ENCODE data around the gene NME9.

Gene NME9

DNA sequence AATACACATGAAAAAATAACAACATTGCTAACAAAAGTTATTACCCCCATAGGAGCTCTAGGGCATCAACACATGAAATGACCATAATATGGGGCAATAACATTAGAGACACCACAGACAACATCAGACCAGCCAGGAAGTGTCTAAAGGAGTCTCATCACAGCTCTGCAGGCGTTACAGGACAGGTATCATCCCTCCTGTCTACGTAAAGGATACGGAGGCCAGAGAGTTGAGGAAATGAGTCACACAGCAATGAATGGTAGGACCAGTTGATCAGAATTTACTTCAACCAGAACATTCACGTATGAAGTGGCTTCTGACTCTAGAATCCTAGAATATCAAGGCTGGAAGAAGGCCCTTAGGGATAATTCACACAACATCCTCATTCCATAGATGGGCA is 1.8 kb downstream of the NME9 start:
- Histone ChIP-seq H3K4me3 (ENCODE audit: low read length) (no peak overlapping the region), H3K9me3 (ENCODE audit: control insufficient read depth, low read depth, low read length) (no peaks in the 10 kb centered on the region), H3K4me1 (ENCODE audit: control insufficient read depth, low read depth, low read length) (peaks cover 8% of the 10 kb centered on the region), H3K27ac (ENCODE audit: low read length) (no peak overlapping the region), H3K36me3 (ENCODE audit: control insufficient read depth, low read depth, low read length) (no peaks in the 10 kb centered on the region), H3K9ac (ENCODE audit: low read length) (no peak overlapping the region), H3K27me3 (ENCODE audit: control insufficient read depth, insufficient read depth, low read length) (peaks cover 5% of the 10 kb centered on the region)

DNA sequence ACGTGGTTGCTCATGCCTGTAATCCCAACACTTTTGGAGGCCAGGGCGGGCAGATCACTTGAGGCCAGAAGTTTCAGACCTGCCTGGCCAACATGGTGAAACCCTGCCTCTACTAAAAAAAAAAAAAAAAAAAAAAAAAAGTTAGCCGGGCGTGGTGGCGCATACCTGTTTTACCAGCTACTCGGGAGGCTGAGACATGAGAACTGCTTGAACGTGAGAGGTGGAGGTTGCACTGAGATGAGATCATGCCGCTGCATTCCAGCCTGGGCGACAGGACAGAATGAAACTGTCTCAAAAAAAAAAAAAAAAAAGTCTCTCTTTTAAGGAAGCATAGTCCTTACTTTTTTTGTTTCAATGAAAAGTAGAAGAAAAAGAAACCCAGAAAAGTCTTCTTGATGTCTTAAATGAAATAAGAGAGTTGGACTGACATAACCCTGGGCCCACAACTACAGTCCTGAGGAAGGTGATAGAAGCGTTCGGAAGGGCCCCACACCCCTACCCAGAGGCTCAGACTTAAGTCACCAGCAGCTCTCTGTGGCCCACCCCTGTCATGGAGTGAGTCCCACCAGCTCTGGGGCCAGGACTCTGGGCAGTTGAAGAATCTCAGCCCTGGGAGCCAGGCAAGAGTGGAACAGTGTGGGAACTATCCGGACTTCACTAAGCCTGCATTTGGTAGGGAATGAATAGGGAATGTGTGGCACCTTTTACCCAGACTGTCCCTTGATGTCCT is 2.6 kb downstream of the NME9 start:
- Histone ChIP-seq H3K4me1 (ENCODE audit: control insufficient read depth, low read depth, low read length) (peaks cover 9% of the 10 kb centered on the region), H3K9ac (ENCODE audit: low read length) (no peak overlapping the region), H3K9me3 (ENCODE audit: control insufficient read depth, low read depth, low read length) (no peaks in the 10 kb centered on the region), H3K4me3 (ENCODE audit: low read length) (no peak overlapping the region), H3K36me3 (ENCODE audit: control insufficient read depth, low read depth, low read length) (no peaks in the 10 kb centered on the region), H3K27ac (ENCODE audit: low read length) (no peak overlapping the region), H3K27me3 (ENCODE audit: control insufficient read depth, insufficient read depth, low read length) (peaks cover 5% of the 10 kb centered on the region)

DNA sequence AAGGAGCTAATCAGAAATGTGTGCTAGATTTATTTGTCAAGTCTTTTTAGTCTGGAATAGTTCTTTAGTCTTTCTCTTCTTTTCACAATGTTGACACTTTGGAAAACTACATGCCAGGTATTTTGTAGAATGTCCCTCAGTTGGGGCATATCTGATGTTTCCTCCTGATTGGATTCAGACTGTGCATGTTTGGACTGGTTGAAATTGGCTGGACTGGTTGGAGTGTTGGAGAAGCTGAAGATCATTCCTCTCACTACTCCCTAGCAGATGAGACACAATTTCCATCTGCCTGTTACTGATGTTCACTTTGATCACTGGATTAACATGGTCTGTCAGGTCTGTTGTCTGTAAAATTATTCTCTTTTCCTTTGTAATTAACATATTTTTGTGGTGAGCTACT is 3.7 kb downstream of the NME9 start:
- no peak overlapping the region for H3K27ac ChIP-seq (ENCODE audit: low read length)
- H3K27me3 ChIP-seq (ENCODE audit: control insufficient read depth, insufficient read depth, low read length) = peaks cover 5% of the 10 kb centered on the region
- no peaks in the 10 kb centered on the region for H3K9me3 ChIP-seq (ENCODE audit: control insufficient read depth, low read depth, low read length)
- H3K4me3 ChIP-seq (ENCODE audit: low read length) = no peak overlapping the region
- H3K4me1 ChIP-seq (ENCODE audit: control insufficient read depth, low read depth, low read length) = peaks cover 15% of the 10 kb centered on the region
- no peaks in the 10 kb centered on the region for H3K36me3 ChIP-seq (ENCODE audit: control insufficient read depth, low read depth, low read length)
- H3K9ac ChIP-seq (ENCODE audit: low read length) = no peak overlapping the region

DNA sequence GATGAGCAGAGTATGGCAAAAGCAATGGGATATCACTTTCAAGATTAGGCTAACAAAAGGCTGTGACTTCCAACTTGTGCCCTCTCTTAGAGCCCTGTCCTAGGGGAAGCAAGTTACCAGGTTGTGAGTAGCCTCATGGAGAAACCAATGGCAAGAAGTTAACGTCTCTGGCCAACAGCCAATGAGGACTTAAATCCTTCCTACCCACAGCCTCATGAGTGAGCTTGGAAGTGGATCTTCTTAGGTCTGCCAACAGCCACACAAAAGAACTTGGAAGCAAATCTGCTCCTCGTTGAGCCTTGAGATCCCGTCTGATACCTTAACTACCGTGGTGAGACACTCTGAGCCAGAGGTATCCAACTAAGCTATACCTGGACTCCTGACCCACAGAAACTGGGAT is 5.7 kb downstream of the NME9 start:
- Histone ChIP-seq H3K27me3 (ENCODE audit: control insufficient read depth, insufficient read depth, low read length) (peaks cover 5% of the 10 kb centered on the region), H3K4me1 (ENCODE audit: control insufficient read depth, low read depth, low read length) (peaks cover 13% of the 10 kb centered on the region), H3K4me3 (ENCODE audit: low read length) (no peak overlapping the region), H3K9ac (ENCODE audit: low read length) (no peak overlapping the region), H3K9me3 (ENCODE audit: control insufficient read depth, low read depth, low read length) (no peaks in the 10 kb centered on the region), H3K36me3 (ENCODE audit: control insufficient read depth, low read depth, low read length) (no peaks in the 10 kb centered on the region), H3K27ac (ENCODE audit: low read length) (no peak overlapping the region)

DNA sequence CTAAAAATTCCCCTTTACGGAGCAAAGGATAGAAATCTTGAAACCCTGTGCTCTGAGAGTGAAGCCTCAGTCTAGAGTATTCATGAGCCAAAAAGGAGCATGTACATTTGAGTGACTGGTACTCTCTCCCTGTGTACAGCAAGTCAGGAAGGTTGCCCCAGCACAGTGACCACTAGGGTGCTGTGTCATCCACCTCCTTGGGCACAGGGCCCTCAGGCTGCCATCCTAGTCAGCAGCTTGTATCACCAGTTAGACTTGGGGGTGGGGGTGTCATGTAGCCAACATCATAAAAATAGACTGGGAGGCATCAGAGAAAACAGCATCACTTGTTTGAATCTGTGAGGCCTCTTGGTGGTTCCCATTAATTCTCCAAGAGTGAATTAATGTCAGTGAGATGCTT is 12.0 kb downstream of the NME9 start:
- Histone ChIP-seq H3K9me3 (ENCODE audit: control insufficient read depth, low read depth, low read length) (no peaks in the 10 kb centered on the region), H3K4me3 (ENCODE audit: low read length) (no peak overlapping the region), H3K4me1 (ENCODE audit: control insufficient read depth, low read depth, low read length) (peaks cover 7% of the 10 kb centered on the region), H3K9ac (ENCODE audit: low read length) (no peak overlapping the region), H3K27ac (ENCODE audit: low read length) (no peak overlapping the region), H3K36me3 (ENCODE audit: control insufficient read depth, low read depth, low read length) (no peaks in the 10 kb centered on the region), H3K27me3 (ENCODE audit: control insufficient read depth, insufficient read depth, low read length) (no peaks in the 10 kb centered on the region)

DNA sequence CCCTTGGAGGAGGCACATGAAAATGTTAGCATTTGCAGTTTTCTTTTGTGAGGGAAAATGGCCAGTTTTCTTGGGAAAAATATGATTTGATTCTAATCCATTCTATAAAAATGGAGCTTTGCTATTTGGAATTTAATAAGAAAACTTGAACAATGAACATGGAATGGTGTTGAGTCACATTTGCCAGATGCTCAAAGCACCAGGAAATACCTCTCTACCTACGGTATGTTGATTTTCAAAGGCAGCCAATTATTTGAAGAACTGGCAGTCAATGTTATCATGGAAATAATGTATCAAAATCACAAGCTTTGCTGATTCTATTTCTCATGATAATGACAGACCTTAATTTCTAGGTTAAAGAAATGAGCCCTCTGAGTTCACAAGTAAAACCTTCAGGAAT is 14.9 kb downstream of the NME9 start:
- Histone ChIP-seq H3K36me3 (ENCODE audit: control insufficient read depth, low read depth, low read length) (no peaks in the 10 kb centered on the region), H3K4me1 (ENCODE audit: control insufficient read depth, low read depth, low read length) (no peaks in the 10 kb centered on the region), H3K27me3 (ENCODE audit: control insufficient read depth, insufficient read depth, low read length) (no peaks in the 10 kb centered on the region), H3K27ac (ENCODE audit: low read length) (no peak overlapping the region), H3K4me3 (ENCODE audit: low read length) (no peak overlapping the region), H3K9me3 (ENCODE audit: control insufficient read depth, low read depth, low read length) (no peaks in the 10 kb centered on the region), H3K9ac (ENCODE audit: low read length) (no peak overlapping the region)

DNA sequence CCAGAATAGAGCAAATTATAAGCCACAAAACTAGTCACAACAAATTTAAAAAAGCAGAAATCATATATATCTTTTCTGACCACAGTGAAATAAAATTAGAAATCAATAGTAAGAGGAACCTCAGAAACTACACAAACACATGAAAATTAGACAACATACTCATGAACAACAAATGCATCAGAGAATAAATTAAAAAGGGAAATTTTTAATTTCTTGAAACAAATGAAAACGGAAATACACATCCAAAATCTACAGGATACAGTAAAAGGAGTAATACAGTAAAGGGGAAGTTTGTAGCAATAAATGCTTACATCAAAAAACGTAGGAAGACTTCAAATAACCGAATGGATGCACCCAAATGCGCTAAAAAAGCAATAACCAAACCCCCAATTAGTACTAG is 19.2 kb downstream of the NME9 start:
- Histone ChIP-seq H3K27me3 (ENCODE audit: control insufficient read depth, insufficient read depth, low read length) (no peaks in the 10 kb centered on the region), H3K4me1 (ENCODE audit: control insufficient read depth, low read depth, low read length) (no peaks in the 10 kb centered on the region), H3K9me3 (ENCODE audit: control insufficient read depth, low read depth, low read length) (peaks cover 4% of the 10 kb centered on the region), H3K4me3 (ENCODE audit: low read length) (no peak overlapping the region), H3K36me3 (ENCODE audit: control insufficient read depth, low read depth, low read length) (no peaks in the 10 kb centered on the region), H3K27ac (ENCODE audit: low read length) (no peak overlapping the region), H3K9ac (ENCODE audit: low read length) (no peak overlapping the region)

DNA sequence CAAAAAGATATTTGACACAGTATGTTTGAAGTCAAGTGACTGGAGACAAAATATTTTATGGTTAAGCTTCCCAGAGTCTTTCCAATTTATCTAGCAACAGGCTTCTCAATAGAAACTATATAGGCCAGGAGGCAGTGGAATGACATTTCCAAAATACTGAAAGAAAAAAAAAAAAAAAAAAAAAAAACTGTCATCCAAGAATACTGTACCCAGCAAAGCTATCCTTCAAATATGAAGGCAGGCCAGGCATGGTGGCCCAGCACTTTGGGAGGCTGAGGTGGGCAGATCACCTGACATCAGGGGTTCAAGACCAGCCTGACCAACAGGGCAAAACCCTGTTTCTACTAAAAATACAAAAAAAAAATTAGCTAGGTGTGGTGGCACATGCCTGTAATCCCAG is 20.9 kb downstream of the NME9 start:
- H3K27ac ChIP-seq (ENCODE audit: low read length) = no peak overlapping the region
- H3K4me3 ChIP-seq (ENCODE audit: low read length) = no peak overlapping the region
- no peaks in the 10 kb centered on the region for H3K36me3 ChIP-seq (ENCODE audit: control insufficient read depth, low read depth, low read length)
- peaks cover 4% of the 10 kb centered on the region for H3K9me3 ChIP-seq (ENCODE audit: control insufficient read depth, low read depth, low read length)
- no peak overlapping the region for H3K9ac ChIP-seq (ENCODE audit: low read length)
- H3K4me1 ChIP-seq (ENCODE audit: control insufficient read depth, low read depth, low read length) = no peaks in the 10 kb centered on the region
- no peaks in the 10 kb centered on the region for H3K27me3 ChIP-seq (ENCODE audit: control insufficient read depth, insufficient read depth, low read length)

DNA sequence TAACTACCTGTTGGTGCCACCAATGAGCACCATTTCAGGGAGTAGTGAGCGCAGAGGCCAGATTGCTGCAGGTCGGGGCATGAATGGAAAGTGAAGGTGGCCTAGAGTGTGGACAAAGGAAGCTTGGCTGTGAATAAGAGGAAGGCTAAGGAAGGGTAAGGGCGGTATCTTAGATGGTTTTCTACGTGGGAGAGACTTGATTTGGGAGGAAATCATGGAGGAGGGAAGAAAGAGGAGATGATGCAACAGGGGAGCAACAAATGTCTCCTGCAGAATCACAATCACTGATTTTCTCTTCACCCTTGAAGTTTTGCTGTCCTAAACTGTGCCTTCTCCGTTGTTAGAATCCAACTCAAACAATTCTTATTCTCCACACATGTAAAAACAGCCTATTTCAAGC is 21.8 kb downstream of the NME9 start:
- Histone ChIP-seq H3K36me3 (ENCODE audit: control insufficient read depth, low read depth, low read length) (no peaks in the 10 kb centered on the region), H3K9me3 (ENCODE audit: control insufficient read depth, low read depth, low read length) (peaks cover 4% of the 10 kb centered on the region), H3K4me1 (ENCODE audit: control insufficient read depth, low read depth, low read length) (no peaks in the 10 kb centered on the region), H3K9ac (ENCODE audit: low read length) (no peak overlapping the region), H3K27me3 (ENCODE audit: control insufficient read depth, insufficient read depth, low read length) (no peaks in the 10 kb centered on the region), H3K27ac (ENCODE audit: low read length) (no peak overlapping the region), H3K4me3 (ENCODE audit: low read length) (no peak overlapping the region)

DNA sequence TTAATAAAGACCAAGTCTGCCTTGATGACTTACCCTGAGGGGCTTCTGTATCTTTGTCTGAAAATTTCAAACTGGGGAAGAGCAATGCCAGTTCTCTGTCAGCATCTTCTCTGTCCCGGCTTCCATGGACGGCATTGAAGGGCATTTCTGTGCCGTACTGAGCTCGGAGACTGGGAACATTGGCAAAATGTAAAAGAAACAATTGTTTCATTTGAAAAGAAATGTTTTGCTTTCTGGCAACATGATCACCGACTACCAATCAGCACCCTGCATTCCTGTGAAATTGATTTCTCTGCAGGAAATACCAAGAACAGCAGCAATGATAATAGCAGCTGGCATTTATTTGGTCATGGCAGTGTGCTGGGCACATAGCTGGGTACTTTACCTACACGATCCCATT is 26.2 kb downstream of the NME9 start:
- no peaks in the 10 kb centered on the region for H3K36me3 ChIP-seq (ENCODE audit: control insufficient read depth, low read depth, low read length)
- no peak overlapping the region for H3K9ac ChIP-seq (ENCODE audit: low read length)

DNA sequence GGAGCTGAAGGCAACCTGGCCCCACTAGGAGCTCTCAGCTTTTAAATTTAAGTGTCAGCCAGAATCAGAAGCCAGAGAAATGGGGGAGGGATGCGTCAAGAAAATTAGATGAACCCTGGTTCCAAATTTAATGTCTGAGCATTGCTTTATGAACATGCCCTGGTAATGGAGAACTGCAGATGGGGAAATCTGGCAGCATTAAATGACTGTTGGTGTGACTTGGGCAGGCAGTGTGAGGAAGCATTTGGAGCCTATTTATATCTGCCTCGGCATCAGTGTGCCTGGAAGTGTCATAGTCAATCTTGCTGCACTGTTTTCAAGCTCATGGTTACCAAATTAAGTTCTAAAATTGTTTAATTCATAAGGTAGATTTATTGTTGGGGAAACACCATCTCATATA is 29.0 kb downstream of the NME9 start:
- no peak overlapping the region for H3K4me3 ChIP-seq (ENCODE audit: low read length)
- H3K27me3 ChIP-seq (ENCODE audit: control insufficient read depth, insufficient read depth, low read length) = no peaks in the 10 kb centered on the region
- H3K27ac ChIP-seq (ENCODE audit: low read length) = no peak overlapping the region

More for the DNA sequence above, 26.2 kb downstream of the NME9 start:
- Histone ChIP-seq H3K9me3 (ENCODE audit: control insufficient read depth, low read depth, low read length) (peaks cover 3% of the 10 kb centered on the region), H3K27ac (ENCODE audit: low read length) (no peak overlapping the region), H3K4me1 (ENCODE audit: control insufficient read depth, low read depth, low read length) (no peaks in the 10 kb centered on the region), H3K4me3 (ENCODE audit: low read length) (no peak overlapping the region), H3K27me3 (ENCODE audit: control insufficient read depth, insufficient read depth, low read length) (no peaks in the 10 kb centered on the region)

DNA sequence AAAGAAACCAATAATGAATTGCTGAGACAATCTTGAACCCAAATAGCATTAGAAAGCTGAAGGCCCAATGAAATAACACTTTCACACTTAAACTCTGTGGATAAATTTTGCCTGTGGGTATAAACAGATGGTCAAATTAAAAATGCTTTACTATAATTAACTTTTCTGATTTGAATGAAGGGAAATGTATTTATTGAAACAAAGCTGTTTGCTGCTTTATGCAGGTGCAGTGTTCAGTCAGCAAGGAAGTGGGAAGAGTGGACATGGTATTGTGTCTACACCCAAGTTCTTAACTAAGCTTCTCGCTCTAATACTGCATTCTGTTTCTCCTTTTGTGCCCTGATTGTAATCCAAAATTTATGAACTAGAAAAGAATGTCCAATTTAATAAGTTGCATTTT is 31.8 kb downstream of the NME9 start:
- Histone ChIP-seq H3K9me3 (ENCODE audit: control insufficient read depth, low read depth, low read length) (no peaks in the 10 kb centered on the region), H3K4me3 (ENCODE audit: low read length) (no peak overlapping the region), H3K27ac (ENCODE audit: low read length) (no peak overlapping the region), H3K4me1 (ENCODE audit: control insufficient read depth, low read depth, low read length) (no peaks in the 10 kb centered on the region), H3K27me3 (ENCODE audit: control insufficient read depth, insufficient read depth, low read length) (no peaks in the 10 kb centered on the region), H3K9ac (ENCODE audit: low read length) (no peak overlapping the region), H3K36me3 (ENCODE audit: control insufficient read depth, low read depth, low read length) (peaks cover 32% of the 10 kb centered on the region)

More for the DNA sequence above, 29.0 kb downstream of the NME9 start:
- no peak overlapping the region for H3K9ac ChIP-seq (ENCODE audit: low read length)
- H3K4me1 ChIP-seq (ENCODE audit: control insufficient read depth, low read depth, low read length) = no peaks in the 10 kb centered on the region
- H3K9me3 ChIP-seq (ENCODE audit: control insufficient read depth, low read depth, low read length) = no peaks in the 10 kb centered on the region
- H3K36me3 ChIP-seq (ENCODE audit: control insufficient read depth, low read depth, low read length) = peaks cover 18% of the 10 kb centered on the region
